GM12875 (cell line): ENCODE data around the gene RIPOR3.
"Not testable (repeated sequence)": the region's sequence is repeated elsewhere in the genome, so short reads cannot be mapped to it uniquely, and the experiment has no call there.

ENCODE experiments used
- H3K4me3 ChIP-seq: one replicate; pipeline ENCODE4 v1.5.1; 2011; ENCODE audit warnings: low read depth, low read length, control low read depth
- TF ChIP-seq, protein P1 (sequence below): IDR thresholded peaks from 2 replicates; pipeline ENCODE4 v1.5.1; 2011; ENCODE audit warnings: low read depth, mild to moderate bottlenecking, control low read depth, inconsistent platforms, low read length, moderate library complexity, borderline replicate concordance; ENCODE audit not compliant: insufficient read depth

The RIPOR3 gene

DNA sequence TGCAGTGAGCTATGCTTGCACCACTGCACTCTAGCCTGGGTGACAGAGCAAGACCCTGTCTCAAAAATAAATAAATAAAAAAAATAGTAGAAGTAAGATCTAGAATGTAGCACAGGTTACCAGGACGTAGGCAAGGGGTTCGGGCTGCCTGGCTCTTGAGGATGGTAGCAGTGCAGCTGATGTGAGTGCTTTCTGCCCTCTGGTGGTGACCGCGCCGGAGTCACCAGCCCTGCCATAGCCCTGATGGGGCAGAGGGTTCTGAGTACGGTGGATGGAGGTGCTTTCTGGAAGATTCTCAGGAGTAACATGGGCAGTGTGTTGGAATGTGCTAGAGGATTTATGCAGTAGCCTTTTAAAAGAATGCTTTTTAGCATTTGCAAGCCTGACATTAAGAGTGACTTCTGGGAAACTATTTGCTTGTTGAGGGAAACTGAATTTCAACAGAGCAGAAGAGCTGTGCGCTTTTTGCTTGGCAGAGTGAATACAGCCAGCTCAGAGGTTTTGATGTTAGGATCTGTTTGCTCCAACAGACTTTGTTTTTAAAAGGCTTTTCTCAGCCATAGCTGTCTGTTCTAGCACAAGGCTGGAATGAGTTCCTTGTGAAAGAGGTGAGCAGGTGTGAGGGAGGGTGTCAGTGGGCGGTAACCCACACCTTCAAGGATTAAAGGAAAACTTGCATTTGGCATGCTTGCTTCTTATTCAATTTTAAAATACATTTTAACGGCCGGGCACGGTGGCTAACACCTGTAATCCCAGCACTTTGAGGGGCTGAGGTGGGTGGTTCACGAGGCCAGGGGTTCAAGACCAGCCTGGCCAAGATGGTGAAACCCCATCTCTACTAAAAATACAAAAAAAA is 115.2 kb downstream of the RIPOR3 start:
- TF ChIP-seq, protein P1, sequence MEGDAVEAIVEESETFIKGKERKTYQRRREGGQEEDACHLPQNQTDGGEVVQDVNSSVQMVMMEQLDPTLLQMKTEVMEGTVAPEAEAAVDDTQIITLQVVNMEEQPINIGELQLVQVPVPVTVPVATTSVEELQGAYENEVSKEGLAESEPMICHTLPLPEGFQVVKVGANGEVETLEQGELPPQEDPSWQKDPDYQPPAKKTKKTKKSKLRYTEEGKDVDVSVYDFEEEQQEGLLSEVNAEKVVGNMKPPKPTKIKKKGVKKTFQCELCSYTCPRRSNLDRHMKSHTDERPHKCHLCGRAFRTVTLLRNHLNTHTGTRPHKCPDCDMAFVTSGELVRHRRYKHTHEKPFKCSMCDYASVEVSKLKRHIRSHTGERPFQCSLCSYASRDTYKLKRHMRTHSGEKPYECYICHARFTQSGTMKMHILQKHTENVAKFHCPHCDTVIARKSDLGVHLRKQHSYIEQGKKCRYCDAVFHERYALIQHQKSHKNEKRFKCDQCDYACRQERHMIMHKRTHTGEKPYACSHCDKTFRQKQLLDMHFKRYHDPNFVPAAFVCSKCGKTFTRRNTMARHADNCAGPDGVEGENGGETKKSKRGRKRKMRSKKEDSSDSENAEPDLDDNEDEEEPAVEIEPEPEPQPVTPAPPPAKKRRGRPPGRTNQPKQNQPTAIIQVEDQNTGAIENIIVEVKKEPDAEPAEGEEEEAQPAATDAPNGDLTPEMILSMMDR = peak; percentile 63
- no peak overlapping the region for H3K4me3 ChIP-seq

DNA sequence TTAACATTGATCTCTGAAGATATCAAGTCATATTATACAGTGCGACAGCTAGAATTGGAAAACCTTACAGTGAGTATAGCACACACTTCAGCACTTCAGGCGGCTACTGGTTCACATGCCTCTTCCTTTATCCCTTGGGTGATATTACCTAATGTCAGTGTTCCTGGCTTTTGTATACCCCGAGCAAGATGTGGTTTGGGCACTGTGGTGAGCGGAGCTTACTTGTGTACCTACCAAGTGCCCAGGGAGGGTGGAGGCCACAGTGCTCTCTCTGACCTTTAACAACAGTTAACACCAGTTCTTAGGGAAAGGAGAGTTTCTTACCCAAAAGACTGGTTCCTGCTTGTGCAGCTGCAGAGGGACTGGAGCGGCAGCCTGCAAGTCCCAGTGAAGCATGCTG is 116.8 kb downstream of the RIPOR3 start:
- H3K4me3 ChIP-seq = no peak overlapping the region
- TF ChIP-seq, protein P1 = no peak

DNA sequence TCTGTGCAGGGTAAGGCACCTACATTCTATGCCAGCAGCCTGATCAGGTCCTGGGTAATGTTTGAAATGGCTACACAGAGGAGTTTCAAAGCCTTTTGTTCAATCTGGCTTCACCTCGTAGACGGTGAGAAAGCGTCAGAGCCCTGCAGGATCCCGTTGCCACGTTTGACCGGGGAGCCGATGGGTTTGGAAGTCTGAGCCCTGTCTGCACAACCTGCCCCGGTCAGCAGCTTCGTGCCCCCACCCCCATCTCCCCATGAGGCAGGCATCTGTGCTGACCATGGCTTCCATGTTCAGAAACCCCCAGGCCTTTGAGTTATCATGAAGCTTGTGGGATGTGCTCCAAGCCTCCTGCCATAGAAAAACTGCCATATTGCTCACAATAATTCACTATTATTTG is 117.2 kb downstream of the RIPOR3 start:
- TF ChIP-seq, protein P1 = no peak
- H3K4me3 ChIP-seq = no peak overlapping the region

DNA sequence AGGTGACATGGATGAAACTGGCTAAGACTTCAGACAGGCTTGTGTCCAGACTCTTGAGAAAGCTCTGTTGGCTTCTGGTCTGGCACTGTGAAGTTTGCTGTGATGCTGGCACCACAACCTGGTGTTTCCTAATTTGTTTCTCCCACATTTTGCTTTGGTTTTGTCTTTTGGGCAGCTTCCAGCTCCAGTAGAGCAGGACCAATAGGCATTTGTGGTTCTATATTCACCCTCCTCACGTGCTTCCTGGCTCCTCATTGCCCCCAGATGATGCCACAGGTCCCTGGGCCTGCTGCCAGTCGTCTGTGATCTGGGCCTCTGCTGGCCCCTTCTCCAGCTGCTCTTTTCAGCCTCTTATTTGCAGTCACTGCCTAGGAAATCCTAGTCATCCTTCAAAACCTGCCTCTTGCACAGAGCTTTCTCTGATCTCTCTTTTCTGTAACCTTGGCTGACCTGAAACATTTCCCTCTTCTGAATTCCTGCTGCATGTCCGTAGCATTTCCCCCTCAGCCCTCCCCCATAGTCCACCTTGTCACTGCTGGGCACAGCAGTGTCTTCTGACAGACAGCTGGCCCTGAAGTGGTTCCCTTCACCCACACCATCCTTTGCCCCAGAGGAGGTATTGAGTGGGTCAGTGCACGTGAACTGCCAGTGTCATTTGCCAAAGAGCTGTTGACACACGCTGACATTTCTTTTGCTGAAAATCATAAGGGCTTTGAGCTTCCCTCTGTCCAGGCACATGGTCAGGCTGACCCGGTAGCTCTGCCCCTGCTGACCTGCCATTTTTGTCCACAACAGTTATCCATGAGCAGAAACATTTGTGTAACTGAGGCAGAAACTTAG is 118.2 kb downstream of the RIPOR3 start:
- TF ChIP-seq, protein P1 = no peak
- no peak overlapping the region for H3K4me3 ChIP-seq

DNA sequence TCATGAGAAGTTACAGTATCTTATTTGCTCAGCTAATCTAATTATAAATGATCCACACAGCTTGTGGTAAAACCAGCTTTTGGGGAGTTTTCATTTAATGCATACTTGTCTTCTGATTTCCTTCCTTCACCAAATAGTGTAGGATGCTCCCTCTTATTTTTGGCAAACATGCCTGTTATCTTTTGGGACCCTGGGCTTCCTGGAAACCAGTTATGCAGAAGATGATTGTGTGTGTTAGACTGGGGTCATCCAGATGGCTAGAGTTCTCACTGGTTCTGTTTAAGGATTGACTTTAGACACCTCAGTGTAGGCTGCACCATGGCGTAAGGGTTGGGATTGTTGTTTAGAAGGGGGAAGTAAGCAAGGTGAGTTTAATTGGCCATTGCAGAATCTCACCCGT is 119.9 kb downstream of the RIPOR3 start:
- TF ChIP-seq, protein P1 = no peak
- H3K4me3 ChIP-seq = no peak overlapping the region

DNA sequence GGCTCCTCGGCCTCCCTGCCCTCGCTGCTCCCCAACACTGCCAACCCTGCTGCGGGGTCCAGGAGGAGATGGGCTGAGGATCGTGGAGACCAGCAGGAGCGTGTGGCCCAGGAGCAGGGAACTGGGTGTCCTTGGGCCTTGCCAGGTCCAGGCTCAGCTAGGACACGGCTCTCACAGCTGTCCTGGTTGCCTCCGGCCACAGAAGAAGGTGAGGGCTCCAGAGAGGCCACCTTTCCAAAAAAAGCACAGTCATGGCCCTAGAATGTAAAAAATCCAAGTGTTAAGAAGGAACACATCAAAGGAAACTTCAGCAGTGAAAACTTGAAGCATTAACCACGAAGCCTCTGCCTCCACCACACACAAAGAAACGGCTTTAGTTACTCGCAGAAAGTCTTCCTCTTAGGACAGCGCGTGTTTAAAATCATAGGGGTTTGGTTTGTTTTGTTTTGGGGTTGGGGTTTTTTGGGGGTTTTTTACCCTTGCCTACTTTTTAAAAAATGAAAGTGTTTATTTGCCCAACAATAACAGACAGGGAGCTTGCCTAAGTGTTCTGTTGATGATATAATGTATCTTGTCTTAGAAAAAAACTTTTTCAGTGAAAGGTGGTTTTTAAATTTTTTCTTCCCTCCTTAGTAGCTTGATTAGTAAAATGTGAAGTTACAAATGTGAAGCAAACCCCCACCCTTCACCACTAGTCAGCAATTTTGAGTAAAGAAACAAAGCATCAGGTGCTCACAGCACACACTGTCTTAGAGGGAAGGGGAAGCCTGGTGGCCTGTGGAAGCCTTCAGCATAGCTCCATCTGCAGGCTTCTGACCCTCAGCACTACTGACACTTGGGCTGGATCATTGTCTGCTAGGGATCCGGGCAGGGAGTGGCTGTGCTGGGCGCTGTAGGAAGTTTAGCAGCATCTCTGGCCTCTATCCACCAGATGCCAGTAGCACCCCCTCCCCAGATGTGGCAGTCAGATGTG is 121.2 kb downstream of the RIPOR3 start:
- H3K4me3 ChIP-seq = no peak overlapping the region
- TF ChIP-seq, protein P1 = peak; percentile 71

DNA sequence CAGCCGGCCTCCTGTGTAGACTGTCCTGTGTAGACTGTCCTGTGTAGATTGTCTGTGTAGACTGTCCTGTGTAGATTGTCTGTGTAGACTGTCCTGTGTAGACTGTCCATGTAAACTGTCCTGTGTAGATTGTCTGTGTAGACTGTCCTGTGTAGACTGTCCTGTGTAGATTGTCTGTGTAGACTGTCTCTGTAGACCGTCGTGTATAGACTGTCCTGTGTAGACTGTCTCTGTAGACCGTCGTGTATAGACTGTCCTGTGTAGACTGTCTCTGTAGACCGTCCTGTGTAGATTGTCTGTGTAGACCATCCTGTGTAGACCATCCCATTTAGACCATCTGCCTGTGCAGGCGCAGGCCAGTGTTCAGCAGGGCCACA is 121.9 kb downstream of the RIPOR3 start:
- not testable (repeated sequence) for H3K4me3 ChIP-seq
